SK-N-MC (cell line): ENCODE results near the gene RND2.

Source experiments
- EZH2 ChIP-seq: fragments of 200-600 bp; sonication (generic); IDR thresholded peaks from one replicate; pipeline ENCODE4 v1.6.1; 2017; ENCODE audit warnings: antibody characterized with exemption
- POLR2AphosphoS5 ChIP-seq: IDR thresholded peaks from 2 replicates; pipeline ENCODE4 v1.6.1; 2012; ENCODE audit warnings: mild to moderate bottlenecking, low read depth, low read length, borderline replicate concordance

GRCh38 chr17:43043307-43043706, 18.3 kb downstream of the RND2 start:
- TF ChIP-seq EZH2 (no peak), POLR2AphosphoS5 (no peak)
